ENCODE results near the gene GIPC1. TPM values are rescaled to one million over a fixed set of nuclear protein-coding genes. Genes with fewer than 3 reads are reported as not detected.

The GIPC1 gene
- total and polyA plus RNA-seq, 9 of the 15 experiments (the other 6 are each of a cell fraction or from before 2014, with no cell fraction given): 0.49 to 54.7 (median 24.8) TPM

DNA sequence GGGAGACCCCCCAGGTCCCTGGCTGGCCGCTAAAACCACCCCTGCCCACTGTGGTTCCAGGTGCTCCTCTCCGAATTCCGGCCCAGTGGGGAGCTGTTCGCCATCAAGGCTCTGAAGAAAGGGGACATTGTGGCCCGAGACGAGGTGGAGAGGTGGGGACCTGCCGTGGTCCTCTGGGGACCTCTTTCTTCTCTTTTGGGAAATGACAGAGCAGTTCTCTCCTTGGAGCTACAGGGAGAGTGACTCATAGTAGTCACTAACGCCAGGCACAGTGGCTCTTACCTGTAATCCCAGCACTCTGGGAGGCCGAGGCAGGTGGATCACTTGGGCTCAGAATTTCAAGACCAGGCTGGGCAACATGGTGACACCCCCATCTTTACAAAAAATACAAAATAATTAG is 28.1 kb downstream of the GIPC1 start (continued):
- TF ChIP-seq, protein P1, sequence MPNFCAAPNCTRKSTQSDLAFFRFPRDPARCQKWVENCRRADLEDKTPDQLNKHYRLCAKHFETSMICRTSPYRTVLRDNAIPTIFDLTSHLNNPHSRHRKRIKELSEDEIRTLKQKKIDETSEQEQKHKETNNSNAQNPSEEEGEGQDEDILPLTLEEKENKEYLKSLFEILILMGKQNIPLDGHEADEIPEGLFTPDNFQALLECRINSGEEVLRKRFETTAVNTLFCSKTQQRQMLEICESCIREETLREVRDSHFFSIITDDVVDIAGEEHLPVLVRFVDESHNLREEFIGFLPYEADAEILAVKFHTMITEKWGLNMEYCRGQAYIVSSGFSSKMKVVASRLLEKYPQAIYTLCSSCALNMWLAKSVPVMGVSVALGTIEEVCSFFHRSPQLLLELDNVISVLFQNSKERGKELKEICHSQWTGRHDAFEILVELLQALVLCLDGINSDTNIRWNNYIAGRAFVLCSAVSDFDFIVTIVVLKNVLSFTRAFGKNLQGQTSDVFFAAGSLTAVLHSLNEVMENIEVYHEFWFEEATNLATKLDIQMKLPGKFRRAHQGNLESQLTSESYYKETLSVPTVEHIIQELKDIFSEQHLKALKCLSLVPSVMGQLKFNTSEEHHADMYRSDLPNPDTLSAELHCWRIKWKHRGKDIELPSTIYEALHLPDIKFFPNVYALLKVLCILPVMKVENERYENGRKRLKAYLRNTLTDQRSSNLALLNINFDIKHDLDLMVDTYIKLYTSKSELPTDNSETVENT (CRISPR knock-in tag; IDR thresholded peaks at IDR 0.05): no peak

DNA sequence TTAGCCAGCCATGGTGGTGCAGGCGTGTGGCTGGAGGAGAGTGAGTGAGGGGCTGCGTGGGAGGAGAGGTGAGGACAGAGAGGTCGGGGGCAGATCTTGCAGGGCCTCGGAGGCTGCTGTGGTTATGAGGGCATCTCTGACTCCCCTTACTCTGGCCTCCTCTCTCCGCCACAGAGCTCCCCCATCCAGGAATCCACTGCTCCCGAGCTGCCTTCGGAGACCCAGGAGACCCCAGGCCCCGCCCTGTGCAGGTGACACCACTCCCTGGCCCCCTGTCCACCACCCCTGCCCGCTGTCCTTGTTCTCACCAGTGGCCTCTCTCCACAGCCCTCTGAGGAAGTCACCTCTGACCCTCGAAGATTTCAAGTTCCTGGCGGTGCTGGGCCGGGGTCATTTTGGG is 28.5 kb downstream of the GIPC1 start:
- intact Hi-C loops (cut with micrococcal nuclease): loop anchor here (5.0 kb wide), 1 partner anchor 35 kb away; the partner anchor contains the start of gene PKN1
- no peaks in the 10 kb centered on the region for H3K27me3 ChIP-seq (ENCODE audit: control insufficient read depth in 2 of 2, insufficient read depth in 2 of 2, low read length in 2 of 2)
- H3K4me1 ChIP-seq (replicated peaks in 1 of 2; ENCODE audit: control insufficient read depth in 2 of 2, insufficient read depth in 2 of 2, low read length in 2 of 2): peaks cover 4 to 31% of the 10 kb centered on the region in 2 experiments
- H3K9me1 ChIP-seq (ENCODE audit: control insufficient read depth, insufficient read depth, low read length): no peaks in the 10 kb centered on the region
- H3K4me2 ChIP-seq (ENCODE audit: insufficient read depth, low read length): no peak overlapping the region
- 0 out of 2 replicates have a peak, but pooled peaks have one; percentile 26 for TF ChIP-seq POLR2G (IDR thresholded peaks at IDR 0.05; ENCODE audit: low read depth, low read length)
- TF ChIP-seq ZNF584 (CRISPR knock-in tag; IDR thresholded peaks at IDR 0.05; ENCODE audit: low read depth): no peak
- TF ChIP-seq TFAM (CRISPR knock-in tag; conservative IDR thresholded peaks at IDR 0.05): no peak
- no peak for TF ChIP-seq ZNF311 (CRISPR knock-in tag; IDR thresholded peaks at IDR 0.05)
- TF ChIP-seq GABPA (tag; conservative IDR thresholded peaks at IDR 0.05; ENCODE audit: low read depth): no peak
- TF ChIP-seq, protein P2, sequence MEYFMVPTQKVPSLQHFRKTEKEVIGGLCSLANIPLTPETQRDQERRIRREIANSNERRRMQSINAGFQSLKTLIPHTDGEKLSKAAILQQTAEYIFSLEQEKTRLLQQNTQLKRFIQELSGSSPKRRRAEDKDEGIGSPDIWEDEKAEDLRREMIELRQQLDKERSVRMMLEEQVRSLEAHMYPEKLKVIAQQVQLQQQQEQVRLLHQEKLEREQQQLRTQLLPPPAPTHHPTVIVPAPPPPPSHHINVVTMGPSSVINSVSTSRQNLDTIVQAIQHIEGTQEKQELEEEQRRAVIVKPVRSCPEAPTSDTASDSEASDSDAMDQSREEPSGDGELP (CRISPR knock-in tag; IDR thresholded peaks at IDR 0.05; ENCODE audit: borderline replicate concordance): no peak
- no peak for TF ChIP-seq NR4A1 (CRISPR knock-in tag; IDR thresholded peaks at IDR 0.05)
- no peak for TF ChIP-seq NR4A1 (tag; IDR thresholded peaks at IDR 0.05)
- no peak for TF ChIP-seq ZBTB17 (CRISPR knock-in tag; IDR thresholded peaks at IDR 0.05)
- no peak overlapping the region for H3K9ac ChIP-seq (ENCODE audit: insufficient read depth in 1 of 2, low read depth in 2 of 2, low read length in 2 of 2)
- in situ Hi-C loops (cut with MboI): no loop called here
- no peak overlapping the region for H3K27ac ChIP-seq (ENCODE audit: extremely low read depth, low read depth, low read length)
- peaks cover 83% of the 10 kb centered on the region; the same call in 2 of the 3 replicates for H3K36me3 ChIP-seq (ENCODE audit: control insufficient read depth, insufficient read depth, low read length)
- H3K79me2 ChIP-seq (ENCODE audit: control insufficient read depth, insufficient read depth, low read length): no peaks in the 10 kb centered on the region
- H3K4me3 ChIP-seq: no peak overlapping the region
- H3K9me3 ChIP-seq (replicated peaks; ENCODE audit: control insufficient read depth, insufficient read depth, low read depth, low read length): no peaks in the 10 kb centered on the region
- WGBS (ENCODE audit: insufficient coverage, low coverage, missing lambda C conversion rate): 91% methylated on average over 10 of the region's 12 CpGs
- ChIA-PET POLR2A (interaction anchor here (0.5 to 2.6 kb wide), 4 partner anchors 9 to 56 kb away, joined by 3 to 9 read pairs (median 4); no protein-coding TSS in a partner anchor), CTCF (ENCODE audit: low intra/inter-chr PET ratio) (interaction anchor here (0.9 kb wide), 1 partner anchor 36 kb away, joined by 3 read pairs; no protein-coding TSS in a partner anchor)
- FAIRE-seq (no peak), DNase-seq (ENCODE audit: extremely low read depth in 1 of 4, low spot score in 3 of 4) (no peak), ATAC-seq (no peak)
- no peaks in the 10 kb centered on the region for H4K20me1 ChIP-seq (replicated peaks; ENCODE audit: control insufficient read depth, insufficient read depth, low read length)
- H2AFZ ChIP-seq (ENCODE audit: low read depth, low read length): no peak overlapping the region
- BruUV-seq (replicated peaks): no TSS peak

Measured in K562 (cell line).